H9 (cell line): Measurements from ENCODE around the gene GRK3. TPM values are rescaled to one million over a fixed set of nuclear protein-coding genes. Genes with fewer than 3 reads are reported as not detected.

ENCODE experiments used
- DNase-seq: peaks from one replicate; pipeline ENCODE4 v3.0.0-alpha.2; 2017
- H2AFZ ChIP-seq: one replicate; pipeline ENCODE4 v1.6.1; 2013; ENCODE audit warnings: mild to moderate bottlenecking, low read length, control low read depth, moderate library complexity
- H2AK5ac ChIP-seq: 2 replicates; pipeline ENCODE4 v1.6.1; 2013; ENCODE audit warnings: low read length, control low read depth, mixed read lengths; ENCODE audit not compliant: insufficient read length
- H2BK120ac ChIP-seq: one replicate; pipeline ENCODE4 v1.6.1; 2013; ENCODE audit warnings: low read depth, mild to moderate bottlenecking, low read length, control low read depth, inconsistent platforms; ENCODE audit not compliant: poor library complexity, severe bottlenecking
- H2BK12ac ChIP-seq: 2 replicates; pipeline ENCODE4 v1.6.1; 2013; ENCODE audit warnings: low read length, control low read depth, mixed read lengths, low read depth; ENCODE audit not compliant: insufficient read length
- H2BK15ac ChIP-seq: 2 replicates; pipeline ENCODE4 v1.6.1; 2013; ENCODE audit warnings: low read depth, low read length, control low read depth
- H2BK20ac ChIP-seq: one replicate; pipeline ENCODE4 v1.6.1; 2013; ENCODE audit warnings: low read depth, mild to moderate bottlenecking, low read length, control low read depth, inconsistent platforms; ENCODE audit not compliant: poor library complexity, severe bottlenecking
- H2BK5ac ChIP-seq: 2 replicates; pipeline ENCODE4 v1.6.1; 2013; ENCODE audit warnings: low read length, control low read depth, mixed read lengths; ENCODE audit not compliant: insufficient read length
- H3K14ac ChIP-seq: 2 replicates; pipeline ENCODE4 v1.6.1; 2013; ENCODE audit warnings: low read length, control low read depth; ENCODE audit not compliant: insufficient read depth
- H3K18ac ChIP-seq: 2 replicates; pipeline ENCODE4 v1.6.1; 2013; ENCODE audit warnings: low read depth, mild to moderate bottlenecking, mixed read lengths, low read length, control low read depth; ENCODE audit not compliant: insufficient read length
- H3K23ac ChIP-seq: 2 replicates; pipeline ENCODE4 v1.6.1; 2013; ENCODE audit warnings: low read length, control low read depth, mixed read lengths, low read depth; ENCODE audit not compliant: insufficient read length
- H3K23me2 ChIP-seq: 2 replicates; pipeline ENCODE4 v1.6.1; 2013; ENCODE audit warnings: low read depth, mild to moderate bottlenecking, mixed read lengths, low read length, control low read depth; ENCODE audit not compliant: insufficient read length, poor library complexity, severe bottlenecking
- H3K27ac ChIP-seq: 2 replicates; pipeline ENCODE4 v1.5.1; 2013; ENCODE audit warnings: low read length, control low read depth, mixed read lengths, low read depth; ENCODE audit not compliant: insufficient read length
- H3K27me3 ChIP-seq: 2 replicates; pipeline ENCODE4 v1.6.1; 2013; ENCODE audit warnings: low read length, control low read depth, inconsistent platforms; ENCODE audit not compliant: insufficient read depth
- H3K4ac ChIP-seq: 2 replicates; pipeline ENCODE4 v1.6.1; 2013; ENCODE audit warnings: low read depth, mild to moderate bottlenecking, control low read depth, inconsistent platforms, low read length, moderate library complexity
- H3K4me1 ChIP-seq: 2 replicates; pipeline ENCODE4 v1.6.1; 2013; ENCODE audit warnings: low read length, control low read depth, inconsistent platforms; ENCODE audit not compliant: insufficient read depth
- H3K4me2 ChIP-seq: 2 replicates; pipeline ENCODE4 v1.6.1; 2013; ENCODE audit warnings: low read length, control low read depth, mixed read lengths; ENCODE audit not compliant: insufficient read length, insufficient read depth
- H3K56ac ChIP-seq: 2 replicates; pipeline ENCODE4 v1.6.1; 2013; ENCODE audit warnings: low read depth, mild to moderate bottlenecking, mixed read lengths, low read length, control low read depth; ENCODE audit not compliant: insufficient read length
- H3K79me1 ChIP-seq: 2 replicates; pipeline ENCODE4 v1.6.1; 2013; ENCODE audit warnings: low read depth, mild to moderate bottlenecking, moderate library complexity, low read length, control low read depth, inconsistent platforms; ENCODE audit not compliant: insufficient read depth, poor library complexity, severe bottlenecking
- H3K79me2 ChIP-seq: 2 replicates; pipeline ENCODE4 v1.6.1; 2013; ENCODE audit warnings: low read length, control low read depth, inconsistent platforms; ENCODE audit not compliant: insufficient read depth
- H3K9ac ChIP-seq: 2 replicates; pipeline ENCODE4 v1.6.1; 2013; ENCODE audit warnings: low read length, control low read depth, mixed read lengths; ENCODE audit not compliant: insufficient read length; ENCODE audit errors: extremely low read depth
- H3K9me3 ChIP-seq: one replicate; pipeline ENCODE4 v1.6.1; 2013; ENCODE audit warnings: low read depth, low read length, inconsistent platforms; ENCODE audit not compliant: control insufficient read depth
- H3T11ph ChIP-seq: one replicate; pipeline ENCODE4 v1.6.1; 2013; ENCODE audit warnings: mild to moderate bottlenecking, low read length, control low read depth, inconsistent platforms
- H4K20me1 ChIP-seq: one replicate; pipeline ENCODE4 v1.6.1; 2013; ENCODE audit not compliant: control insufficient read depth, insufficient read length, insufficient read depth
- H4K5ac ChIP-seq: 2 replicates; pipeline ENCODE4 v1.6.1; 2013; ENCODE audit warnings: low read depth, mild to moderate bottlenecking, mixed read lengths, low read length, control low read depth; ENCODE audit not compliant: insufficient read length
- H4K8ac ChIP-seq: replicated peaks from 2 replicates; pipeline ENCODE4 v1.6.1; 2013; ENCODE audit warnings: low read length, control low read depth, mixed read lengths, low read depth; ENCODE audit not compliant: insufficient read length
- H4K91ac ChIP-seq: 2 replicates; pipeline ENCODE4 v1.6.1; 2013; ENCODE audit warnings: low read depth, mild to moderate bottlenecking, moderate library complexity, mixed read lengths, low read length, control low read depth; ENCODE audit not compliant: insufficient read length
- H3K27ac Mint-ChIP-seq, 3 experiments: 2 replicates in 2 of 3; 3 replicates in 1 of 3; pipeline ENCODE4 v1.8.0; 2020 to 2021; ENCODE audit warnings: mixed read lengths in 3 of 3, mild to moderate bottlenecking in 1 of 3, moderate library complexity in 1 of 3
- H3K27me3 Mint-ChIP-seq: 2 replicates; pipeline ENCODE4 v1.8.0; 2021; ENCODE audit warnings: low read depth, mild to moderate bottlenecking, moderate library complexity, mixed read lengths
- H3K36me3 Mint-ChIP-seq, 3 experiments: 2 replicates in 2 of 3; 3 replicates in 1 of 3; pipeline ENCODE4 v1.8.0; 2020 to 2021; ENCODE audit warnings: low read depth in 3 of 3, mixed read lengths in 3 of 3; ENCODE audit not compliant: insufficient read depth in 1 of 3
- H3K4me1 Mint-ChIP-seq, 2 experiments: 2 replicates each; pipeline ENCODE4 v1.8.0; 2020; ENCODE audit warnings: mixed read lengths in 2 of 2
- H3K4me3 Mint-ChIP-seq, 2 experiments: 2 replicates in 1 of 2; 3 replicates in 1 of 2; pipeline ENCODE4 v1.8.0; 2020 to 2021; ENCODE audit warnings: mild to moderate bottlenecking in 2 of 2, mixed read lengths in 2 of 2, moderate library complexity in 1 of 2
- H3K9me3 Mint-ChIP-seq, 2 experiments: 2 replicates in 1 of 2; 3 replicates in 1 of 2; pipeline ENCODE4 v1.8.0; 2020; ENCODE audit warnings: mild to moderate bottlenecking in 2 of 2, mixed read lengths in 2 of 2, moderate library complexity in 1 of 2
- WGBS: extraction: QIAGEN DNeasy Blood & Tissue Kit; methylation state at CpG from one replicate; pipeline ENCODE4 v1.1.7; 2013; ENCODE audit warnings: missing lambda C conversion rate, low lambda C conversion rate, mixed read lengths; ENCODE audit not compliant: insufficient read length; ENCODE audit errors: extremely low coverage; 5-methylcytosine and 5-hydroxymethylcytosine counted together
- total RNA-seq: library from RNA; stranded (reverse); gene quantifications from 2 replicates; pipeline ENCODE4 v1.2.1, GENCODE V29; 2021
- TF ChIP-seq, protein P1 (sequence below): fragments of 200-600 bp; sonication (generic); conservative IDR thresholded peaks from 3 replicates; pipeline ENCODE4 v1.8.0; 2021; ENCODE audit warnings: antibody characterized with exemption, mild to moderate bottlenecking

GRK3 gene
- total RNA-seq, 1 experiment from 2014 or later: 23.9 TPM

DNA sequence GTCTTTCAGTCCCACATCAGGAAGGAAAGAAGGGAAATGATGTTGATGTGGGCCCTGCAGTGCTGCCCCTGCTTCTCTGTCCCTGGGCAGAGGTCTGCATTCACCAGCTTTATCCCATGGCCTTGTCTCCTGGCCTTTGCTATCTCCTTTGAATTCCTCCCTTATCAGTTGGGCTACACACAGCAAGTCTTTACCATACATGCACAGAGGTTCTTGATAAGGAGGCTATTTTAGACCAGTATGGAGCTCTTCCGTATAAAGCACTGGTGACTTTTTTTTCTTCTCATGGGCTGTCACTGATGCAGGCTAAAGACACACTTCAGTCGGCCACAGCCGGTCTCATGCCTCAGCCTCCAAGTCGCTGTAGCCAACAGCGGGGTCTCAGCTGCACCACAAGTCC lies 197.7 kb downstream of the GRK3 start:
- H3K14ac ChIP-seq: no peak overlapping the region
- H3K56ac ChIP-seq: no peak overlapping the region
- H3K18ac ChIP-seq: no peak overlapping the region
- WGBS: no CpG with 5 or more reads among the region's 5 CpGs
- H4K20me1 ChIP-seq: no peaks in the 10 kb centered on the region
- H3T11ph ChIP-seq: no peak overlapping the region
- no peak overlapping the region for H4K91ac ChIP-seq
- H3K4me3 Mint-ChIP-seq: no peak overlapping the region
- no peak overlapping the region for H3K4ac ChIP-seq
- no peak overlapping the region for H2BK5ac ChIP-seq
- H3K4me2 ChIP-seq: no peak overlapping the region
- no peaks in the 10 kb centered on the region for H3K4me1 Mint-ChIP-seq
- no peak overlapping the region for H2BK12ac ChIP-seq
- H3K4me1 ChIP-seq: no peaks in the 10 kb centered on the region
- H3K27ac Mint-ChIP-seq: no peak overlapping the region
- no peak overlapping the region for H2AFZ ChIP-seq
- no peaks in the 10 kb centered on the region for H3K23me2 ChIP-seq
- no peak overlapping the region for H2BK120ac ChIP-seq
- TF ChIP-seq, protein P1, sequence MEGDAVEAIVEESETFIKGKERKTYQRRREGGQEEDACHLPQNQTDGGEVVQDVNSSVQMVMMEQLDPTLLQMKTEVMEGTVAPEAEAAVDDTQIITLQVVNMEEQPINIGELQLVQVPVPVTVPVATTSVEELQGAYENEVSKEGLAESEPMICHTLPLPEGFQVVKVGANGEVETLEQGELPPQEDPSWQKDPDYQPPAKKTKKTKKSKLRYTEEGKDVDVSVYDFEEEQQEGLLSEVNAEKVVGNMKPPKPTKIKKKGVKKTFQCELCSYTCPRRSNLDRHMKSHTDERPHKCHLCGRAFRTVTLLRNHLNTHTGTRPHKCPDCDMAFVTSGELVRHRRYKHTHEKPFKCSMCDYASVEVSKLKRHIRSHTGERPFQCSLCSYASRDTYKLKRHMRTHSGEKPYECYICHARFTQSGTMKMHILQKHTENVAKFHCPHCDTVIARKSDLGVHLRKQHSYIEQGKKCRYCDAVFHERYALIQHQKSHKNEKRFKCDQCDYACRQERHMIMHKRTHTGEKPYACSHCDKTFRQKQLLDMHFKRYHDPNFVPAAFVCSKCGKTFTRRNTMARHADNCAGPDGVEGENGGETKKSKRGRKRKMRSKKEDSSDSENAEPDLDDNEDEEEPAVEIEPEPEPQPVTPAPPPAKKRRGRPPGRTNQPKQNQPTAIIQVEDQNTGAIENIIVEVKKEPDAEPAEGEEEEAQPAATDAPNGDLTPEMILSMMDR: no peak
- no peaks in the 10 kb centered on the region for H3K9me3 ChIP-seq
- no peak overlapping the region for H3K27ac ChIP-seq
- H2BK20ac ChIP-seq: no peak overlapping the region
- H3K9ac ChIP-seq: no peak overlapping the region
- H3K79me2 ChIP-seq: no peaks in the 10 kb centered on the region
- no peak overlapping the region for H4K5ac ChIP-seq
- no peak overlapping the region for H3K23ac ChIP-seq
- H3K27me3 Mint-ChIP-seq: peaks cover 7% of the 10 kb centered on the region
- H3K27me3 ChIP-seq: no peaks in the 10 kb centered on the region
- H3K36me3 Mint-ChIP-seq: no peaks in the 10 kb centered on the region
- H3K79me1 ChIP-seq: no peaks in the 10 kb centered on the region
- H2BK15ac ChIP-seq: no peak overlapping the region
- H2AK5ac ChIP-seq: no peak overlapping the region
- no peak overlapping the region for H4K8ac ChIP-seq
- no peak for DNase-seq
- peaks cover 7 to 8% of the 10 kb centered on the region in 2 experiments; a peak in 4 of 5 replicates for H3K9me3 Mint-ChIP-seq
